Bone marrow (tissue), 2 donors: ENCODE data around the gene INO80E.
"Not testable (repeated sequence)": the region's sequence is repeated elsewhere in the genome, so short reads cannot be mapped to it uniquely, and the experiment has no call there.

Experiments
- DNase-seq, 2 donors: peaks; one replicate each; lab custom pipeline; 2025; lab: John Stamatoyannopoulos, UW

The INO80E gene

GRCh38 chr16:30031477-30031918, 35.5 kb downstream of the INO80E start:
- no peak for DNase-seq

- DNase-seq: peak; percentile 12 to 73
Measured at GRCh38 chr16:30032083-30032819, 36.2 kb downstream of the INO80E start.

GRCh38 chr16:30033270-30033669, 37.2 kb downstream of the INO80E start:
- no peak for DNase-seq

- DNase-seq: peak in 1 of 2 donors; percentile 67
Measured at GRCh38 chr16:30040221-30040620, 44.2 kb downstream of the INO80E start.

GRCh38 chr16:30040690-30041089, 44.6 kb downstream of the INO80E start:
- DNase-seq: not testable (repeated sequence)

- DNase-seq: no peak
Measured at GRCh38 chr16:30041841-30042240, 45.8 kb downstream of the INO80E start.

- no peak for DNase-seq
Measured at GRCh38 chr16:30046178-30046577, 50.1 kb downstream of the INO80E start.

- DNase-seq: no peak
Measured at GRCh38 chr16:30046588-30046987, 50.5 kb downstream of the INO80E start.

GRCh38 chr16:30049871-30050270, 53.8 kb downstream of the INO80E start:
- no peak for DNase-seq

GRCh38 chr16:30051518-30051917, 55.5 kb downstream of the INO80E start:
- DNase-seq: peak in 1 of 2 donors; percentile 40

- DNase-seq: peak; percentile 48 to 73
Measured at GRCh38 chr16:30052671-30053372, 56.8 kb downstream of the INO80E start.

GRCh38 chr16:30053376-30054015, 57.5 kb downstream of the INO80E start:
- no peak for DNase-seq

GRCh38 chr16:30054451-30054850, 58.4 kb downstream of the INO80E start:
- no peak for DNase-seq

- DNase-seq: no peak
Measured at GRCh38 chr16:30054959-30055553, 59.0 kb downstream of the INO80E start.
